HepG2 (cell line): ENCODE data around the gene EGLN2. TPM values are rescaled to one million over a fixed set of nuclear protein-coding genes. Genes with fewer than 3 reads are reported as not detected.

Source experiments
- BRCA1 ChIP-seq: sonication (generic); formaldehyde crosslinking; IDR thresholded peaks from 2 replicates; pipeline ENCODE4 v1.4.0; 2020; ENCODE audit warnings: missing genetic modification reagents
- FOXK2 ChIP-seq: fragments of 450-650 bp; IDR thresholded peaks from 2 replicates; pipeline ENCODE4 v1.6.1; 2016
- HCFC1 ChIP-seq: fragments of 150-350 bp; IDR thresholded peaks from 2 replicates; pipeline ENCODE4 v1.6.1; 2014; ENCODE audit warnings: low read depth, low read length
- HNRNPUL1 ChIP-seq: fragments of 200-400 bp; formaldehyde crosslinking; IDR thresholded peaks from 2 replicates; pipeline ENCODE4 v1.6.1; 2017; ENCODE audit warnings: low read depth, mild to moderate bottlenecking, low read length, moderate library complexity
- HOXA5 ChIP-seq: sonication (generic); formaldehyde crosslinking; IDR thresholded peaks from 2 replicates; pipeline ENCODE4 v1.4.0; 2020; ENCODE audit warnings: missing genetic modification reagents
- KDM6A ChIP-seq: IDR thresholded peaks from 2 replicates; pipeline ENCODE4 v1.6.1; 2016; ENCODE audit warnings: low read depth
- MIER3 ChIP-seq: IDR thresholded peaks from 2 replicates; pipeline ENCODE4 v1.6.1; 2016; ENCODE audit warnings: missing compliant biosample characterization, borderline replicate concordance
- NCOA2 ChIP-seq: sonication (generic); formaldehyde crosslinking; IDR thresholded peaks from 2 replicates; pipeline ENCODE4 v1.8.0; 2022; ENCODE audit warnings: inconsistent platforms
- PREB ChIP-seq: sonication (generic); formaldehyde crosslinking; IDR thresholded peaks from 2 replicates; pipeline ENCODE4 v1.4.0; 2020; ENCODE audit warnings: missing genetic modification reagents
- RXRA ChIP-seq: sonication (generic); formaldehyde crosslinking; IDR thresholded peaks from 2 replicates; pipeline ENCODE4 v1.5.1; 2020; ENCODE audit warnings: missing genetic modification reagents
- SRY ChIP-seq: sonication (generic); formaldehyde crosslinking; IDR thresholded peaks from 2 replicates; pipeline ENCODE4 v1.8.0; 2022; ENCODE audit warnings: mild to moderate bottlenecking, missing genetic modification reagents
- SYNCRIP ChIP-seq: fragments of 200-400 bp; formaldehyde crosslinking; IDR thresholded peaks from 2 replicates; pipeline ENCODE4 v1.6.1; 2018; ENCODE audit warnings: mild to moderate bottlenecking, low read depth, low read length; ENCODE audit not compliant: insufficient read depth
- TAF1 ChIP-seq: sonication (generic); formaldehyde crosslinking; IDR thresholded peaks from 2 replicates; pipeline ENCODE4 v1.4.0; 2020; ENCODE audit warnings: missing genetic modification reagents
- TBL1XR1 ChIP-seq: fragments of 150-350 bp; IDR thresholded peaks from 2 replicates; pipeline ENCODE4 v1.6.1; 2014; ENCODE audit warnings: borderline replicate concordance, low read length; ENCODE audit not compliant: partially characterized antibody
- TCF7 ChIP-seq: sonication (generic); IDR thresholded peaks from 2 replicates; pipeline ENCODE4 v1.6.1; 2016; ENCODE audit warnings: antibody characterized with exemption, low read depth
- TGIF2 ChIP-seq: IDR thresholded peaks from 2 replicates; pipeline ENCODE4 v1.6.1; 2016; ENCODE audit warnings: control low read depth, missing compliant biosample characterization
- ZBTB21 ChIP-seq: sonication (generic); formaldehyde crosslinking; IDR thresholded peaks from 2 replicates; pipeline ENCODE4 v1.4.0; 2020; ENCODE audit warnings: missing genetic modification reagents
- ZEB1 ChIP-seq: IDR thresholded peaks from 2 replicates; pipeline ENCODE4 v1.6.1; 2012; ENCODE audit warnings: mild to moderate bottlenecking, low read depth, inconsistent platforms; ENCODE audit not compliant: insufficient replicate concordance
- ZFP1 ChIP-seq: IDR thresholded peaks from 2 replicates; pipeline ENCODE4 v1.6.1; 2016
- ZFP41 ChIP-seq: sonication (generic); formaldehyde crosslinking; IDR thresholded peaks from 2 replicates; pipeline ENCODE4 v1.4.0; 2020; ENCODE audit warnings: mild to moderate bottlenecking, missing genetic modification reagents, borderline replicate concordance
- ZFP62 ChIP-seq: sonication (generic); formaldehyde crosslinking; IDR thresholded peaks from 2 replicates; pipeline ENCODE4 v1.4.0; 2020; ENCODE audit warnings: missing genetic modification reagents
- ZNF263 ChIP-seq: sonication (generic); formaldehyde crosslinking; IDR thresholded peaks from 2 replicates; pipeline ENCODE4 v1.4.0; 2020; ENCODE audit warnings: missing genetic modification reagents
- ZNF296 ChIP-seq: sonication (generic); formaldehyde crosslinking; conservative IDR thresholded peaks from 2 replicates; pipeline ENCODE4 v1.5.0; 2020; ENCODE audit warnings: mild to moderate bottlenecking, missing genetic modification reagents
- ZNF343 ChIP-seq: sonication (generic); formaldehyde crosslinking; IDR thresholded peaks from 2 replicates; pipeline ENCODE4 v1.4.0; 2020; ENCODE audit warnings: mild to moderate bottlenecking, missing genetic modification reagents
- ZNF350 ChIP-seq: sonication (generic); formaldehyde crosslinking; IDR thresholded peaks from 2 replicates; pipeline ENCODE4 v1.4.0; 2020; ENCODE audit warnings: mild to moderate bottlenecking, low read depth, missing genetic modification reagents, borderline replicate concordance
- ZNF598 ChIP-seq: sonication (generic); formaldehyde crosslinking; IDR thresholded peaks from 2 replicates; pipeline ENCODE4 v1.5.1; 2020; ENCODE audit warnings: mild to moderate bottlenecking, missing genetic modification reagents, borderline replicate concordance
- ZNF816 ChIP-seq: sonication (generic); formaldehyde crosslinking; IDR thresholded peaks from 2 replicates; pipeline ENCODE4 v1.8.0; 2022; ENCODE audit warnings: missing genetic modification reagents, mild to moderate bottlenecking, borderline replicate concordance
- polyA plus RNA-seq, 8 experiments: library from polyadenylated mRNA; depleted of rRNA in 3 of 8; stranded (reverse) in 7 of 8; unstranded in 1 of 8; fragments of >200 nt; fragmentation: Illumina TruSeq in 4 of 8; extraction: Trizol in 4 of 8; gene quantifications; 2 replicates each; pipeline versions ENCODE4 v1.2.1 to v1.2.3, GENCODE V29; 2011 to 2016; ENCODE audit warnings: low read depth in 4 of 8, missing spikeins in 1 of 8, mixed read lengths in 1 of 8; ENCODE audit not compliant: insufficient read depth in 1 of 8
- total RNA-seq, 5 experiments: library from RNA; depleted of rRNA; stranded (reverse); fragments of >200 nt; fragmentation: Illumina TruSeq; extraction: Trizol; gene quantifications; 2 replicates each; pipeline ENCODE4 v1.2.3, GENCODE V29; 2016; ENCODE audit warnings: low read depth in 1 of 5
- TF ChIP-seq, protein P1 (sequence below): IDR thresholded peaks from 2 replicates; pipeline ENCODE4 v1.6.1; 2016; ENCODE audit warnings: missing biosample characterization, missing genetic modification reagents, low read depth

EGLN2 gene
- total and polyA plus RNA-seq, 2 of the 13 experiments (the other 11 are each of a cell fraction or from before 2014, with no cell fraction given): 16.5 to 40.8 TPM

GRCh38 chr19:40831502-40832430 lies 32.8 kb downstream of the EGLN2 start (continued):
- TF ChIP-seq ZFP1 (CRISPR knock-in tag) (0 out of 2 replicates have a peak, but pooled peaks have one; percentile 59), NCOA2 (CRISPR knock-in tag) (peak; percentile 92), TAF1 (CRISPR knock-in tag) (no peak), ZNF343 (no peak), ZNF598 (CRISPR knock-in tag) (no peak), ZFP41 (CRISPR knock-in tag) (no peak), TGIF2 (CRISPR knock-in tag) (0 out of 2 replicates have a peak, but pooled peaks have one; percentile 29), HOXA5 (CRISPR knock-in tag) (peak; percentile 79; the same call in 1 of the 2 replicates), BRCA1 (CRISPR knock-in tag) (0 out of 2 replicates have a peak, but pooled peaks have one; percentile 53), SYNCRIP (no peak), SRY (CRISPR knock-in tag) (no peak), TBL1XR1 (peak; percentile 84), RXRA (CRISPR knock-in tag) (peak; percentile 39; the same call in 1 of the 2 replicates), ZNF816 (CRISPR knock-in tag) (no peak), PREB (no peak), HCFC1 (no peak), KDM6A (CRISPR knock-in tag) (peak; percentile 79), ZNF263 (0 out of 2 replicates have a peak, but pooled peaks have one; percentile 26), ZBTB21 (CRISPR knock-in tag) (no peak), FOXK2 (peak; percentile 25; the same call in 1 of the 2 replicates), ZFP62 (no peak), ZEB1 (no peak), HNRNPUL1 (no peak), TCF7 (peak; percentile 79), MIER3 (peak; percentile 86; the same call in 1 of the 2 replicates), ZNF350 (CRISPR knock-in tag) (no peak; the same call in 1 of the 2 replicates), ZNF296 (CRISPR knock-in tag) (no peak)
- TF ChIP-seq, protein P1, sequence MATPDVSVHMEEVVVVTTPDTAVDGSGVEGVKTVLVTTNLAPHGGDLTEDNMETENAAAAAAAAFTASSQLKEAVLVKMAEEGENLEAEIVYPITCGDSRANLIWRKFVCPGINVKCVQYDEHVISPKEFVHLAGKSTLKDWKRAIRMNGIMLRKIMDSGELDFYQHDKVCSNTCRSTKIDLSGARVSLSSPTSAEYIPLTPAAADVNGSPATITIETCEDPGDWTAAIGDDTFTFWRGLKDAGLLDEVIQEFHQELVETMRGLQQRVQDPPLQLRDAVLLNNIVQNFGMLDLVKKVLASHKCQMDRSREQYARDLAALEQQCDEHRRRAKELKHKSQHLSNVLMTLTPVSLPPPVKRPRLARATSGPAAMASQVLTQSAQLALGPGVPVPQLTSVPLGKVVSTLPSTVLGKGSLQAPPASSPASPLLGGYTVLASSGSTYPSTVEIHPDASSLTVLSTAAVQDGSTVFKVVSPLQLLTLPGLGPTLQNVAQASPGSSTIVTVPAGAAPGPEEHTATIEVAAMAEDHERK (CRISPR knock-in tag): no peak
